Ovary (tissue), 3 donors: ENCODE results near the gene KRT4.

Source experiments
- CTCF ChIP-seq, 3 donors: fragments of 450-650 bp in 2 of 3; fragments of 200-600 bp in 1 of 3; IDR thresholded peaks; one replicate each; pipeline versions ENCODE4 v1.5.1 to v1.8.0; 2016 to 2022; ENCODE audit warnings: antibody characterized with exemption in 3 of 3, mild to moderate bottlenecking in 1 of 3
- EP300 ChIP-seq: sonication (generic); formaldehyde crosslinking; IDR thresholded peaks from one replicate; pipeline ENCODE4 v1.6.1; 2017; ENCODE audit warnings: antibody characterized with exemption
- POLR2A ChIP-seq: fragments of 450-650 bp; IDR thresholded peaks from one replicate; pipeline ENCODE4 v1.6.1; 2017; ENCODE audit warnings: antibody characterized with exemption, mild to moderate bottlenecking, moderate library complexity
- donor health status: DM: no; HTN: no; CAD: no.

GRCh38 chr12:52772188-52772587, 41.7 kb downstream of the KRT4 start:
- TF ChIP-seq CTCF (IDR thresholded peaks at IDR 0.05) (no peak), EP300 (no peak), POLR2A (no peak)
